Activated CD4-positive, alpha-beta T cell treated with anti-CD3 and anti-CD28 coated beads for 36 hours (primary cell): ENCODE results near the gene PHOX2A. TPM values are rescaled to one million over a fixed set of nuclear protein-coding genes. Genes with fewer than 3 reads are reported as not detected.
"Not testable (repeated sequence)": the region's sequence is repeated elsewhere in the genome, so short reads cannot be mapped to it uniquely, and the experiment has no call there.

Source experiments
- ATAC-seq: fragments of 200-7000 bp; cut with Tn5 transposase; one replicate; pipeline ENCODE4 v1.10.0; 2021; ENCODE audit warnings: mild to moderate bottlenecking, moderate library complexity
- CTCF ChIA-PET: fragments of 350-600 bp; sonication (Branson Sonifier 250); formaldehyde crosslinking; loops from one replicate; lab custom pipeline; 2021; ENCODE audit warnings: antibody characterized with exemption; lab: Charles Lee
- POLR2A ChIA-PET: fragments of 350-600 bp; sonication (Branson Sonifier 250); formaldehyde crosslinking; loops from one replicate; lab custom pipeline; 2021; ENCODE audit warnings: antibody characterized with exemption, inconsistent platforms; lab: Charles Lee
- DNase-seq: peaks from one replicate; pipeline ENCODE4 v3.0.0-alpha.2; 2020
- H3K27ac Mint-ChIP-seq: one replicate; pipeline ENCODE4 v1.8.0; 2021; ENCODE audit warnings: mixed read lengths
- H3K27me3 Mint-ChIP-seq: one replicate; pipeline ENCODE4 v1.8.0; 2021; ENCODE audit warnings: mixed read lengths
- H3K36me3 Mint-ChIP-seq: one replicate; pipeline ENCODE4 v1.8.0; 2021; ENCODE audit warnings: low read depth, mixed read lengths
- H3K4me1 Mint-ChIP-seq: one replicate; pipeline ENCODE4 v1.8.0; 2021; ENCODE audit warnings: mixed read lengths
- H3K4me3 Mint-ChIP-seq: one replicate; pipeline ENCODE4 v1.8.0; 2021; ENCODE audit warnings: mild to moderate bottlenecking, moderate library complexity, mixed read lengths
- H3K9me3 Mint-ChIP-seq: one replicate; pipeline ENCODE4 v1.8.0; 2021; ENCODE audit warnings: low read depth, mixed read lengths
- intact Hi-C, 2 experiments: fragments of 100-400 bp; cut with DNase I in 1 of 2; cut with micrococcal nuclease in 1 of 2; formaldehyde crosslinking; loops; one replicate each; pipeline versions ENCODE4 v1.14.2 to v1.15.1; 2022 to 2024; cut with DNase I, micrococcal nuclease
- total RNA-seq, 2 experiments: library from RNA; stranded (reverse); gene quantifications; one replicate each; pipeline ENCODE4 v1.2.3, GENCODE V29; 2021

Gene PHOX2A
- total RNA-seq, 2 experiments from 2014 or later = not detected

DNA sequence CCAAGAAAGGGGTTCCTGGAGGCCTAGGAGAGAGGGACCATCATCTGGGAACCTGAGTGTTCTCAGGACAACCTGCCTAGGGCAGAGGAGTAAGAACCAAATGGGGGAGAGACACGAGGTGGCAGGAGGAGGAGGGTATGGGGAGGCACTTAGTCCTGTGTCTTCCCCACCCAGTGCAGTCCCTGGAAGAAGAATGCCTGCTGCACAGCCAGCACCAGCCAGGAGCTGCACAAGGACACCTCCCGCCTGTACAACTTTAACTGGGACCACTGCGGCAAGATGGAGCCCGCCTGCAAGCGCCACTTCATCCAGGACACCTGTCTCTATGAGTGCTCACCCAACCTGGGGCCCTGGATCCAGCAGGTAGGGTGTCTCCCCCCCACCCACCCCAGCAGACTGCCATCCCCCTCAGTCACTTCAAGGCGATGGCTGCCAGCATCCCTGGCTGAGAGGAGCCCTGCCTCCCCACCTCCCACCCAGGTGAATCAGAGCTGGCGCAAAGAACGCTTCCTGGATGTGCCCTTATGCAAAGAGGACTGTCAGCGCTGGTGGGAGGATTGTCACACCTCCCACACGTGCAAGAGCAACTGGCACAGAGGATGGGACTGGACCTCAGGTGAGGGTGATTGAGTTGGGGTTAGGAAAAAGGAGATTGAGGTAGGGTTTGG lies 23.1 kb downstream of the PHOX2A start:
- ATAC-seq (no peak), DNase-seq (no peak)
- Mint-ChIP-seq H3K27ac (no peak overlapping the region), H3K9me3 (no peaks in the 10 kb centered on the region), H3K4me1 (peaks cover 13% of the 10 kb centered on the region), H3K36me3 (no peaks in the 10 kb centered on the region), H3K27me3 (peaks cover 10% of the 10 kb centered on the region), H3K4me3 (no peak overlapping the region)
- ChIA-PET CTCF (interaction anchor here (1.6 to 1.7 kb wide), 2 partner anchors 45 to 210 kb away, joined by 5 to 7 read pairs; no protein-coding TSS in a partner anchor), POLR2A (no interaction called here)
- intact Hi-C loops = loop anchor here (5.0 kb wide), 4 partner anchors 51 to 309 kb away; partner anchors contain the start of gene CLPB (in 1 of the 2)

DNA sequence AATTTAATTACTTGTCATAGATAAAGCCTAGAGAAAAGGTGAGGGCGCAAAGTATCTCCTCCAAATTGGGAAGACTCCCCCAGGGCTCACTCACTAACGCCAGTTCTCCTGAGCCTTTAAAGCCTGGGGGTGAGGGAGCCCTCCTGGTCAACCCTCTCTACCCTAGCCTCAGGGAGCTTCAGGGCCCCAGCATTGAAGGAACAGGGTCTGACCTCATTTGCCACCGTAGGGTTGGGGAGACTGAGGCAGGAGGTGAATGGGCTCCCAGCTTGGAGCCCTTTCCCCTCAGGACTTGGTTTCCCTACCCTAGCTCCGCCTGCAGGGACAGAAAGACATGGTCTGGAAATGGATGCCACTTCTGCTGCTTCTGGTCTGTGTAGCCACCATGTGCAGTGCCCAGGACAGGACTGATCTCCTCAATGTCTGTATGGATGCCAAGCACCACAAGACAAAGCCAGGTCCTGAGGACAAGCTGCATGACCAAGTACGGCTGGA lies 25.7 kb downstream of the PHOX2A start:
- ChIA-PET CTCF (interaction anchor here (0.7 to 1.1 kb wide), 2 partner anchors 18 to 38 kb away, joined by 3 to 4 read pairs; no protein-coding TSS in a partner anchor), POLR2A (no interaction called here)
- Mint-ChIP-seq H3K27me3 (peaks cover 19% of the 10 kb centered on the region), H3K27ac (no peak overlapping the region), H3K4me3 (no peak overlapping the region), H3K36me3 (no peaks in the 10 kb centered on the region), H3K9me3 (no peaks in the 10 kb centered on the region), H3K4me1 (peaks cover 7% of the 10 kb centered on the region)
- DNase-seq (no peak), ATAC-seq (no peak)
- intact Hi-C loops = no loop called here

DNA sequence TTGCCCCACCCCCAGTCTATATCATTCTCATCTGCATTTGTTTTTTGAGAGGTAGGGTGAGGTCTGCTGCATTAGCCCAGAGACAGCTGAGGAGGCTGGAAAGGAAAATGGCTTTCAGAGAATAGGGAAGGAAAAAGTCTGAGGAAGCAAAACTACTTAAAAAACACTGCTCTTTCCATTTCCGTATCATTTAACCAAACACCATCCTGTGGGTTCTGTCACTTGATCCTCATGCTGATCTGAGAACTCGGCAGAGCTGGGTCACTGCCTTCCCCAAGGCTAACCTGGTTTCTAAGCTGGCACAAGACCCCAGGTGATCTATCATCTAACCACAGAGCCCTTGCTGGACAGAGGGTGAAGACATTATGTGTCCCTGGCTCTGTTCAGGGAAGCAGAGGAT lies 26.1 kb downstream of the PHOX2A start:
- no peak overlapping the region for H3K4me3 Mint-ChIP-seq

DNA sequence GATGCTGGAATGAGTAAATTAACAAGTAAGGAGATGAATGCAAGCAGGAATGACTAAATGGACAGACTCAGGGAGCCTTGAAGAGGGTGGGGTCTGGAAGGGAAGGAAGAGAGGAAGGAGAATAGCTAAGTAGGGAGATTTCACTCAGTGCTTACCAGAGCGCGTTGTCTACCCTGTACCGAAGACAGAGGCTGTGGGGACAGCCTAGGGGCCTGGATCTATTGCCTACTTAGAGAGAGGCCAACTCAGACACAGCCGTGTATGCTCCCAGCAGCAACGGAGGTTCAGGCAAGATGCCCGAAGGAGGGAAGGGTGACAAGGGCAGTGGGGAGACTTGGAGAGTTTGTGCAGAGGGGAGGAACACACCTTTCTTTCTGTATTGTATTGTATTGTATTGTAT lies 27.3 kb downstream of the PHOX2A start, which contains the start of gene FOLR2:
FOLR2 (plus strand) TSS at position 157 of the 400 bp plus-strand sequence. CDS start 1,791 bp downstream, outside the sequence.
- ChIA-PET CTCF (interaction anchor here (0.6 to 1.1 kb wide), 2 partner anchors 73 to 238 kb away, joined by 3 read pairs; no protein-coding TSS in a partner anchor), POLR2A (no interaction called here)
- H3K9me3 Mint-ChIP-seq = no peaks in the 10 kb centered on the region
- peaks cover 21% of the 10 kb centered on the region for H3K27me3 Mint-ChIP-seq
- H3K27ac Mint-ChIP-seq = no peak within 1 kb of the TSS
- no peak within 1 kb of the TSS for H3K4me3 Mint-ChIP-seq
- DNase-seq (no peak), ATAC-seq (no peak)
- no peaks in the 10 kb centered on the region for H3K36me3 Mint-ChIP-seq
- intact Hi-C loops = no loop called here
- no peaks in the 10 kb centered on the region for H3K4me1 Mint-ChIP-seq

More for the DNA sequence above, 26.1 kb downstream of the PHOX2A start:
- Mint-ChIP-seq H3K4me1 (peaks cover 7% of the 10 kb centered on the region), H3K27ac (no peak overlapping the region), H3K27me3 (peaks cover 19% of the 10 kb centered on the region), H3K36me3 (no peaks in the 10 kb centered on the region), H3K9me3 (no peaks in the 10 kb centered on the region)
- ChIA-PET CTCF (interaction anchor here (0.7 to 1.1 kb wide), 2 partner anchors 18 to 38 kb away, joined by 3 to 4 read pairs; no protein-coding TSS in a partner anchor), POLR2A (no interaction called here)
- ATAC-seq (no peak), DNase-seq (no peak)
- intact Hi-C loops = no loop called here

DNA sequence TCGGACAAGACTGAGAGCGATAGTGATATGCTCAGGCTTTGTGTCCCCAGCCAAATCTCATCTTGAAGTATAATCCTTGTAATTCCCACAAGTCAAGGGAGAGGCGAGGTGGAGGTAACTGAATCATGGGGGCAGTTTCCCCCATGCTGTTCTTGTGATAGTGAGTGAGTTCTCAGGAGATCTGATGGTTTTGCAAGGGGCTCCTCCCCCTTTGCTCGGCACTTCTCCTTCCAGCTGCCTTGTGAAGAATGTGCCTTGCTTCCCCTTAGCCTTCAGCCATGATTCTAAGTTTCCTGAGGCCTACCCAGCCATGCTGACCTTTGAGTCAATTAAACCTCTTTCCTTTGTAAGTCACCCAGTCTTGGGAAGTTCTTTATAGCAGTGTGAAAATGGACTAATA lies 34.9 kb downstream of the PHOX2A start:
- no peak for ATAC-seq
- intact Hi-C loops = no loop called here
- Mint-ChIP-seq H3K9me3 (peaks cover 14% of the 10 kb centered on the region), H3K27ac (no peak overlapping the region), H3K4me3 (no peak overlapping the region), H3K36me3 (peaks cover 5% of the 10 kb centered on the region), H3K4me1 (no peaks in the 10 kb centered on the region), H3K27me3 (peaks cover 13% of the 10 kb centered on the region)
- ChIA-PET CTCF (no interaction called here), POLR2A (no interaction called here)
- no peak for DNase-seq

DNA sequence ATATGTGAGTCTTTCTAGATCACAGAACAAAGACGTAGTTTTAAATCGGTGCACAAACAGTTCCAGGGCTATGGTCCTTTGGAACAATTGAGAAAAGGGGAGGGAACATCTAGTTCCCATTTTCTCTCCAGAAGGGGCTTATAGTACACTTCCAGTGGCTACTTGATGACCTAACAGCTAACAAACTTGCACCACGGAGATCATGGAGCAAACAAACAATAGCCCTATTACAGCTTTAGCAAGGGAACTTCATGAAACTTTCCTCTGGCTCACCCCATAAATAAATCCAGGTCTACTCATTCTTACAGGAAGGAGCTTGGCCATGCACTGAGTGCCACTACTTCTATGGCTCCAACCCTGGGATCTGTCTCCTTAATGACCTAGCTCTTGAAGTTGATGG lies 35.7 kb downstream of the PHOX2A start:
- H3K27me3 Mint-ChIP-seq = peaks cover 13% of the 10 kb centered on the region
- intact Hi-C loops = no loop called here
- H3K4me3 Mint-ChIP-seq = no peak overlapping the region
- H3K27ac Mint-ChIP-seq = no peak overlapping the region
- ATAC-seq (no peak), DNase-seq (no peak)
- peaks cover 14% of the 10 kb centered on the region for H3K9me3 Mint-ChIP-seq
- POLR2A ChIA-PET = no interaction called here
- peaks cover 5% of the 10 kb centered on the region for H3K36me3 Mint-ChIP-seq
- no peaks in the 10 kb centered on the region for H3K4me1 Mint-ChIP-seq
- CTCF ChIA-PET = no interaction called here

DNA sequence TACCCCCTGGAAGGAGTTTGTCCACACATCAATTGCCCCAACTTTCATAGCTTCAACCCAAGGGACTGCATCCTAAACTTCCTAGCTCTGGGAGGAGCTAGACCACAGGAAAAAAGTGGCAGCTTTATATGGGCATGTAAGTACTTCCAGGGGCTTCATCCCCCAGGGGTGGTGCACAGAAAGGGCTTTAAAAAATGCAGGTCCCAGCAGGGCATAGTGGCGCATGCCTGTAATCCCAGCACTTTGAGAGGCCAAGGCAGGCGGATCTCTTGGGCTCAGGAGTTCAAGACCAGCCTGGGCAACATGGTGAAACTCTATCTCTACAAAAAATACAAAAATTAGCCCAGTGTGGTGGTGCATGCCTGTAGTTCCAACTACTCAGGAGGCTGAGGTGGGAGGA lies 37.2 kb downstream of the PHOX2A start:
- H3K4me1 Mint-ChIP-seq, DNase-seq, ATAC-seq, intact Hi-C loops, H3K4me3 Mint-ChIP-seq, H3K27ac Mint-ChIP-seq, POLR2A ChIA-PET, H3K36me3 Mint-ChIP-seq: not testable (repeated sequence)
- Mint-ChIP-seq H3K27me3 (peaks cover 10% of the 10 kb centered on the region), H3K9me3 (peaks cover 14% of the 10 kb centered on the region)
- CTCF ChIA-PET = interaction anchor here (0.9 kb wide), 1 partner anchor 24 kb away, joined by 3 read pairs; no protein-coding TSS in a partner anchor

DNA sequence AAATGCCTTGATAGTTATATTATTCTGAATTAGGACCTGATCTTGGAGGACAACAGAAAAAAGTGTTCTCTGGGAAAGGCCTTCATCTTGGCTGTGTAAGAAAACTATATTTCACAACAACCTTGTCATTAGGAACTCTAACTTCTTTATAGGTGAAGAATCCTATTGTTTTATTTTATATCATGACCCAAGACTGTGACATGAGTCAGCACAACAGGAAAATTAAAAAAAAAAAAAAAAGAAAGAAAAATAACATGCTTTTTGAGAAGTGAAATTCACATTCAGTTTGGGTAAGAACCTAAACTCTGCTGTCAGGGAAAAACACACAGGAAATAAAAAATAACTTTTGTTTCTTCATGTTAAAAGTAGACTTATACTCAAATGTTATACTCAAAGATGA lies 39.1 kb downstream of the PHOX2A start:
- Mint-ChIP-seq H3K9me3 (peaks cover 13% of the 10 kb centered on the region), H3K4me3 (no peak overlapping the region), H3K4me1 (no peaks in the 10 kb centered on the region), H3K36me3 (peaks cover 5% of the 10 kb centered on the region), H3K27me3 (peaks cover 8% of the 10 kb centered on the region), H3K27ac (no peak overlapping the region)
- ATAC-seq = no peak
- ChIA-PET POLR2A (no interaction called here), CTCF (no interaction called here)
- intact Hi-C loops = no loop called here
- no peak for DNase-seq

DNA sequence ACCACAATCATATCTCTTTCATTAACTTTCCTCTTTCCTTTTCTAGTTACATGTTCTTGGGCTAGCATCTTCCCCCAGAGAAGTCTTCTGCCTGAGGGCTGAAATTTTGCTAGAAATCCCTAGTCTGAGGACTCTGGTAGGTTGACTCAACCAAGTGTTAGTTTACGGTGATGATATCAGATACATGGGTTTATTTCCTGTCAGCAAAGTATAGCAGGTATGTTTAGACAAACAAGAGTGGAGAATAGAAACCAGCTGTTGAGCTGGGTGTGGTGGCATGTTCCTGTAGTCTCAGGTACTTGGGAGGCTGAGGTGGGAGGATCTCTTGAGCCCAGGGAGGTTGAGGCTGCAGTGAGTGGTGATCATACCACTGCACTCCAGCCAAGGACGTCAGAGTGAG lies 40.8 kb downstream of the PHOX2A start:
- ATAC-seq (no peak), DNase-seq (no peak)
- no peaks in the 10 kb centered on the region for H3K4me1 Mint-ChIP-seq
- no peaks in the 10 kb centered on the region for H3K9me3 Mint-ChIP-seq
- intact Hi-C loops = no loop called here
- peaks cover 1% of the 10 kb centered on the region for H3K27me3 Mint-ChIP-seq
- no peak overlapping the region for H3K4me3 Mint-ChIP-seq
- H3K27ac Mint-ChIP-seq = no peak overlapping the region
- ChIA-PET POLR2A (no interaction called here), CTCF (interaction anchor here (0.9 kb wide), 1 partner anchor 226 kb away, joined by 4 read pairs; no protein-coding TSS in a partner anchor)
- H3K36me3 Mint-ChIP-seq = no peaks in the 10 kb centered on the region

DNA sequence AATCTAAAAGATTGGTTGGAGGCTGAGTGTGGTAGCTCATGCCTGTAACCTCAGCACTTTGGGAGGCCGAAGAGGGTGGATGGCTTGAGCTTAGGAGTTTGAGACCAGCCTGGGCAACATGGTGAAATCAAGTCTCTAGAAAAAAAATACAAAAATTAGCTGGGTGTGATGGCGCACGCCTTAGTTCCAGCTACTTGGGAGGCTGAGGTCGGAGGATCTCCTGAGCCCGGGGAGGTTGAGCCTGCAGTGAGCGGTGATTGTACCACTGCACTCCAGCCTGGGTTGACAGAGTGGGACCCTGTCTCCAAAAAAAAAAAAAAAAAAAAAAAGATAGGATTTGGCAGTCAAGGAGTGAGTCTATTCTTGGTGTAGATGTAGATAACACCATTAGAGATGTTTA lies 41.4 kb downstream of the PHOX2A start:
- H3K4me1 Mint-ChIP-seq = no peaks in the 10 kb centered on the region
- ChIA-PET CTCF (interaction anchor here (0.6 to 0.9 kb wide), 2 partner anchors 145 to 226 kb away, joined by 4 to 5 read pairs; no protein-coding TSS in a partner anchor), POLR2A (no interaction called here)
- H3K9me3 Mint-ChIP-seq = no peaks in the 10 kb centered on the region
- intact Hi-C loops = no loop called here
- H3K27me3 Mint-ChIP-seq = no peaks in the 10 kb centered on the region
- no peak overlapping the region for H3K27ac Mint-ChIP-seq
- no peak overlapping the region for H3K4me3 Mint-ChIP-seq
- ATAC-seq (no peak), DNase-seq (no peak)
- no peaks in the 10 kb centered on the region for H3K36me3 Mint-ChIP-seq

DNA sequence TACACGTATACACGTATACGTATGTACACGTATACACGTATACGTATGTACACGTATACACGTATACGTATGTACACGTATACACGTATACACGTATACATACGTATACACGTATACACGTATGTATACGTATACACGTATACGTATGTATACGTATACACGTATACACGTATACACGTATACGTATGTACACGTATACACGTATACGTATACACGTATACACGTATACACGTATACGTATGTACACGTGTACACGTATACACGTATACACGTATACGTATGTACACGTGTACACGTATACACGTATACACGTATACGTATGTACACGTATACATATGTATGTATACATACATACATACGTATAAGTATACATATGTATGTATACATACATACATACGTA lies 42.5 kb downstream of the PHOX2A start:
- H3K4me3 Mint-ChIP-seq, H3K27me3 Mint-ChIP-seq, H3K4me1 Mint-ChIP-seq, H3K9me3 Mint-ChIP-seq, H3K36me3 Mint-ChIP-seq, POLR2A ChIA-PET, intact Hi-C loops, H3K27ac Mint-ChIP-seq, DNase-seq, CTCF ChIA-PET, ATAC-seq: not testable (repeated sequence)
